Astrocyte of the spinal cord (primary cell): Measurements from ENCODE around the gene FRMPD2.

Experiments used
- DNase-seq: peaks from one replicate; pipeline ENCODE4 v3.0.0; 2011; ENCODE audit warnings: low read depth, low spot score
- H3K4me3 ChIP-seq: 2 replicates; pipeline ENCODE4 v1.5.1; 2011; ENCODE audit warnings: low read depth, mild to moderate bottlenecking, low read length, moderate library complexity
- CTCF ChIP-seq: IDR thresholded peaks from 2 replicates; pipeline ENCODE4 v1.5.1; 2012; ENCODE audit warnings: low read depth, mild to moderate bottlenecking, low read length, inconsistent platforms
- in situ Hi-C: cut with HindIII; loops from 2 replicates; pipeline ENCODE4 v1.10.0; 2017; ENCODE audit warnings: low sequenced_read_pairs

The FRMPD2 gene

GRCh38 chr10:48236199-48236621, 38.3 kb downstream of the FRMPD2 start:
- H3K4me3 ChIP-seq = no peak overlapping the region
- in situ Hi-C loops = no loop called here
- no peak for TF ChIP-seq CTCF
- DNase-seq = no peak

GRCh38 chr10:48235501-48235900, 39.0 kb downstream of the FRMPD2 start:
- no peak for TF ChIP-seq CTCF
- DNase-seq = no peak
- in situ Hi-C loops = no loop called here
- H3K4me3 ChIP-seq = no peak overlapping the region

- in situ Hi-C loops = no loop called here
- DNase-seq = no peak
- no peak for TF ChIP-seq CTCF
- H3K4me3 ChIP-seq = no peak overlapping the region
Measured at GRCh38 chr10:48234787-48235186, 39.7 kb downstream of the FRMPD2 start.

GRCh38 chr10:48234295-48234694, 40.2 kb downstream of the FRMPD2 start:
- TF ChIP-seq CTCF = no peak
- DNase-seq = no peak
- H3K4me3 ChIP-seq = no peak overlapping the region
- in situ Hi-C loops = no loop called here

- in situ Hi-C loops = no loop called here
- TF ChIP-seq CTCF = no peak
- DNase-seq = no peak
- H3K4me3 ChIP-seq = no peak overlapping the region
Measured at GRCh38 chr10:48233559-48234005, 40.9 kb downstream of the FRMPD2 start.

GRCh38 chr10:48232717-48233447, 41.6 kb downstream of the FRMPD2 start:
- TF ChIP-seq CTCF = no peak
- in situ Hi-C loops = no loop called here
- no peak overlapping the region for H3K4me3 ChIP-seq
- DNase-seq = no peak
